Adrenal gland (tissue), 5 donors: ENCODE results near the gene EFCAB8.

Experiments used
- CTCF ChIP-seq, 6 experiments: fragments of 450-650 bp in 4 of 6; fragments of 200-600 bp in 2 of 6; sonication (generic) in 1 of 6; IDR thresholded peaks; 1 replicate in 5 of 6; 2 replicates in 1 of 6; pipeline versions ENCODE4 v1.5.1 to v1.8.0; 2016 to 2021; ENCODE audit warnings: antibody characterized with exemption in 6 of 6, mild to moderate bottlenecking in 2 of 6, moderate library complexity in 1 of 6
- POLR2A ChIP-seq, 2 donors: fragments of 450-650 bp; IDR thresholded peaks; one replicate each; pipeline ENCODE4 v1.6.1; 2017; ENCODE audit warnings: antibody characterized with exemption in 2 of 2, mild to moderate bottlenecking in 2 of 2, moderate library complexity in 1 of 2
- donor health status: DM: no; HTN: no; CAD: no.

DNA sequence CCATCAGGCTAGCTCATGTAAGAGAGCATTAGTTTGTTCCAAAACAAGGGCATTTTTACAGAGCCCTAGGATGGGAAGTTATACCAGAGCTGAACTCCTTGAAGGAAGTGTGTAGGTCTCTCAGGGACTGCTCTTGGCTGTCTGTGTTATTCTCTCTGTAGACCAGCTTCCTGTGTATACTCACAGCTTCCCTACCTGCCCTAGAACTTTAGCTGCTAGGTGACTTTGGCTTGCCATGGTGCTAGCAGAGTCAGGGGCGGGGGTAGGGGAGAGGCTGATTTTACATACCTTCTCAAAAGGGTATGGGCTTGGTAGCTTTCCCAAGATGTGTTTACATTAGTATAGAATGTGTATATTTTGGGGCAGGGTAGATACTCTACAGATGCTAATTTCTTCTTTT, 21.6 kb upstream of the EFCAB8 start:
- no peak for TF ChIP-seq CTCF (IDR thresholded peaks at IDR 0.05)
- no peak for TF ChIP-seq POLR2A (IDR thresholded peaks at IDR 0.05)
